ENCODE results near the gene HM13.

DNA sequence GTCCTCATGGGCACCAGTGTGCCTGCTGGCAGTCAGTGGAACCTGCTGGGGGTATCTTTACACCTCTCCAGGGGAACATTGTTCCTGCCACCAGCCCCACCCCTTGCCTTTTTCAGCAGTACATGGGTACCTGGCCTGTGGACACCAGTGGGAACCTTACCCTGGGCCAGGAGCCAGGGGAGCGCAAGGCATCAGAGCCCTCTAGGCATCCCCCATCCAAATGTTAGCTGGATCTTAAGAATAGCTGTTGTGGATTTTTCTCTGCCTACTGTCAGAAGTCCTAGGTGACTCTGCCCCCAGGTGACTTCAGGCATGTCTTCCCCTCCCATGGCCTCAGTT, 52.0 kb downstream of the HM13 start:
- TF ChIP-seq, protein P1, sequence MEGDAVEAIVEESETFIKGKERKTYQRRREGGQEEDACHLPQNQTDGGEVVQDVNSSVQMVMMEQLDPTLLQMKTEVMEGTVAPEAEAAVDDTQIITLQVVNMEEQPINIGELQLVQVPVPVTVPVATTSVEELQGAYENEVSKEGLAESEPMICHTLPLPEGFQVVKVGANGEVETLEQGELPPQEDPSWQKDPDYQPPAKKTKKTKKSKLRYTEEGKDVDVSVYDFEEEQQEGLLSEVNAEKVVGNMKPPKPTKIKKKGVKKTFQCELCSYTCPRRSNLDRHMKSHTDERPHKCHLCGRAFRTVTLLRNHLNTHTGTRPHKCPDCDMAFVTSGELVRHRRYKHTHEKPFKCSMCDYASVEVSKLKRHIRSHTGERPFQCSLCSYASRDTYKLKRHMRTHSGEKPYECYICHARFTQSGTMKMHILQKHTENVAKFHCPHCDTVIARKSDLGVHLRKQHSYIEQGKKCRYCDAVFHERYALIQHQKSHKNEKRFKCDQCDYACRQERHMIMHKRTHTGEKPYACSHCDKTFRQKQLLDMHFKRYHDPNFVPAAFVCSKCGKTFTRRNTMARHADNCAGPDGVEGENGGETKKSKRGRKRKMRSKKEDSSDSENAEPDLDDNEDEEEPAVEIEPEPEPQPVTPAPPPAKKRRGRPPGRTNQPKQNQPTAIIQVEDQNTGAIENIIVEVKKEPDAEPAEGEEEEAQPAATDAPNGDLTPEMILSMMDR (IDR thresholded peaks at IDR 0.05) = no peak
- TF ChIP-seq EP300 (IDR thresholded peaks at IDR 0.05) (no peak), POLR2A (IDR thresholded peaks at IDR 0.05) (no peak)

All from stomach (tissue), 4 donors.